Measurements from ENCODE around the gene EPHA4. TPM values are rescaled to one million over a fixed set of nuclear protein-coding genes. Genes with fewer than 3 reads are reported as not detected.

The EPHA4 gene
- total and polyA plus RNA-seq, 12 donors, result 3.4 to 51.3 (median 18.6) TPM

GRCh38 chr2:221451862-221452788 lies 120.0 kb downstream of the EPHA4 start:
- H3K27ac ChIP-seq, result no peak overlapping the region
- DNase-seq (no peak), ATAC-seq (no peak)
- no peak overlapping the region for H3K4me3 ChIP-seq
- intact Hi-C loops (cut with DNase I), result no loop called here
- H3K36me3 ChIP-seq, result peaks cover 0 to 49% (median 0%) of the 10 kb centered on the region in 9 donors
- TF ChIP-seq CTCF (IDR thresholded peaks at IDR 0.05), result no peak
- no peaks in the 10 kb centered on the region for H3K27me3 ChIP-seq
- H3K9me3 ChIP-seq, result no peaks in the 10 kb centered on the region
- H3K4me1 ChIP-seq, result peaks cover 0 to 22% (median 3%) of the 10 kb centered on the region in 9 donors
- WGBS, 2 donors, result 88 to 92% methylated on average over 13 of the region's 13 CpGs

GRCh38 chr2:221450280-221450679 lies 121.8 kb downstream of the EPHA4 start:
- no peak for DNase-seq
- H3K9me3 ChIP-seq, result no peaks in the 10 kb centered on the region
- 93 to 97% methylated on average over 1 of the region's 1 CpG for WGBS, 2 donors
- H3K27ac ChIP-seq, result no peak overlapping the region
- peaks cover 0 to 15% (median 3%) of the 10 kb centered on the region in 9 donors for H3K4me1 ChIP-seq
- no peak for TF ChIP-seq CTCF (IDR thresholded peaks at IDR 0.05)
- peaks cover 0 to 36% (median 0%) of the 10 kb centered on the region in 9 donors for H3K36me3 ChIP-seq
- intact Hi-C loops (cut with DNase I), result no loop called here
- no peaks in the 10 kb centered on the region for H3K27me3 ChIP-seq
- ATAC-seq, result no peak
- H3K4me3 ChIP-seq, result no peak overlapping the region

- no peak for TF ChIP-seq CTCF (IDR thresholded peaks at IDR 0.05)
- intact Hi-C loops (cut with DNase I), result loop anchor here in 5 of 10 donors (10.0 kb wide), 4 partner anchors 65 to 125 kb away; partner anchors contain the start of gene EPHA4 (in 2 of the 5)
- no peak overlapping the region for H3K27ac ChIP-seq
- ATAC-seq (no peak), DNase-seq (no peak)
- H3K9me3 ChIP-seq, result no peaks in the 10 kb centered on the region
- H3K4me1 ChIP-seq, result peaks cover 0 to 22% (median 6%) of the 10 kb centered on the region in 9 donors
- H3K4me3 ChIP-seq, result no peak overlapping the region
- 90 to 91% methylated on average over 4 of the region's 4 CpGs for WGBS, 2 donors
- peaks cover 0 to 28% (median 0%) of the 10 kb centered on the region in 9 donors for H3K36me3 ChIP-seq
- no peaks in the 10 kb centered on the region for H3K27me3 ChIP-seq
Measured at GRCh38 chr2:221449406-221449805, 122.7 kb downstream of the EPHA4 start.

GRCh38 chr2:221448844-221449390 lies 123.2 kb downstream of the EPHA4 start:
- TF ChIP-seq CTCF (IDR thresholded peaks at IDR 0.05), result no peak
- intact Hi-C loops (cut with DNase I), result loop anchor here in 5 of 10 donors (10.0 kb wide), 4 partner anchors 66 to 126 kb away; partner anchors contain the start of gene EPHA4 (in 2 of the 5)
- 57 to 66% methylated on average over 4 of the region's 4 CpGs for WGBS, 2 donors

More at GRCh38 chr2:221448844-221449390, 123.2 kb downstream of the EPHA4 start:
- no peak for DNase-seq
- ATAC-seq, result no peak
- Histone ChIP-seq H3K27me3 (no peaks in the 10 kb centered on the region), H3K27ac (no peak overlapping the region), H3K4me3 (no peak overlapping the region), H3K4me1 (peaks cover 3 to 27% (median 11%) of the 10 kb centered on the region in 9 donors), H3K36me3 (peaks cover 0 to 23% (median 0%) of the 10 kb centered on the region in 9 donors), H3K9me3 (no peaks in the 10 kb centered on the region)
